GM21528 (cell line): Measurements from ENCODE around the gene CALML3.

Source experiments
- ATAC-seq: cut with Tn5 transposase; IDR thresholded peaks from one replicate; pipeline ENCODE4 v1.9.1; 2021; ENCODE audit warnings: mild to moderate bottlenecking, moderate library complexity; ENCODE audit not compliant: unreplicated experiment, low FRiP score

The CALML3 gene

DNA sequence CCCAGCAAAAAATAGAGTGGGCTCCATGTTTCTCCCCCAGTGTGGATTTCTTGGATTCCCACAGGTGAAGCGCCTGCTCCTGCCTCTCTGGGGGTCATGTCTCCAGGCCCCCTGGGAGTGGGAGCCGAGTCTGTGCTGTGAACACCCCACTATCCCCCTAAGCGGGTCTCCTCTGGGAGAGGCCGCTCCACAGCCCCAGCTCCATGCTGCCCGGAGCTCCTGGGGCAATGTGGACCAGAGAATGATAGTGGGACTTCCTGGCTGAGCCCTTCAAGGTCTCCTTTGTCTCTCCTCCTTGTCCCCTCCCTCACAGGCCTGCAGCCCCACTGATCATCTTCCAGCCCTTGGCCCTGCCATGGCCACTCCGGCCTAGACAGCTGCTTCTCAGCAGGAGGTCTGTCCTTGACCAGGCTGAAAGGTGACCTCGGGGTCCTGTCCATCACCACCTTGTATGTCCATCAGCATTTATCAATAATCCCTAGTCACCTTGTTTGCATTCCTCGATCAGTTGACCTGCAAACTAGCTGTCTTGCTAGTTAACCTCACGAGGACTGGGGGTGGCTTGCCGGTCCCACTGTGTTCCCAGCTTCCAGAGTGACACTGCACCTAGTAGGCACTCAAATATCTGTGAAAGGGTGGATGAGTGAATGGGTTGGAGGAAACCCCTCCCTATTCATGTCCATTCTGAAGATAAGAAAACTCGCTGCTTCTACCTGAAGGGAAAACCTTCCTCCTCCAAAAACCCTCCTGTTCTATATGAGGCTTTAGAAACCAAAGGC lies 776 bp upstream of the CALML3 start:
- no peak for ATAC-seq

- ATAC-seq, result no peak
Observed at GRCh38 chr10:5525561-5526341, 990 bp downstream of the CALML3 start.

- ATAC-seq, result no peak
Observed at GRCh38 chr10:5526691-5527331, 2.0 kb downstream of the CALML3 start.

GRCh38 chr10:5527332-5528200 lies 2.8 kb downstream of the CALML3 start:
- no peak for ATAC-seq

GRCh38 chr10:5528989-5529701 lies 4.4 kb downstream of the CALML3 start:
- ATAC-seq, result no peak

DNA sequence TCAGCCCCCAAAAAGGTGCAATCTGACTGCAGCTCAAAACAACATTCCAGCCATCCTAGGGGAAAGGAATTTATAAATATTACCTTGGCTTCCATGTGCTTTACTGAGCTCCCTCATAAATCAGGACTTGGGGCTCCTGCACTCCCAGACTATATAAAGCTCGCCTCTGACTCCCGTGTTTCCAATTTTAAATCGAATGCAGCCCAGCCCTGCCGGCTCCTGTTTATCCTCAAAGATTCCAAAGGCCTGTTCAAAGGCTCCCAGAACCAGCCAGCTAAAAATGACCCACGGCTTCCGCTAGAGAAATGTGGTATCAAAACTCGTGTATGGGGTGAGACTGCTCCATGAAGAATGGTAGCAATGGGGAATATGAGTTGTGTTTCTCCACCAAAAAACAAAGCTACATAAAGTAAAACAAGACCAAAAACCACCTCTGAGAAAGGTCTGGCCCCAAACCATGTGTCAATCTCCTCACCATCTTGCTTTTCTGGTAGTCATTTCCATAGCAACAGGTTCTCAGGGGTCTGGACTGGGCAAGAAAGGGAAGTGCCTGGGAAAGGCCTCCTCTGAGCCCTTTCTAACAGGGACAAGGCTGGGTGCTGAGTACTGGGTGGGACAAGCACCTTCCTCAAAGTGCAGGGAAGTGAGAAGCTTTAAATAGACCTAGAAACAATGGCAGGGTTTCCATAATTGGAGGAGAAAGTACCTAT lies 5.1 kb downstream of the CALML3 start:
- no peak for ATAC-seq

DNA sequence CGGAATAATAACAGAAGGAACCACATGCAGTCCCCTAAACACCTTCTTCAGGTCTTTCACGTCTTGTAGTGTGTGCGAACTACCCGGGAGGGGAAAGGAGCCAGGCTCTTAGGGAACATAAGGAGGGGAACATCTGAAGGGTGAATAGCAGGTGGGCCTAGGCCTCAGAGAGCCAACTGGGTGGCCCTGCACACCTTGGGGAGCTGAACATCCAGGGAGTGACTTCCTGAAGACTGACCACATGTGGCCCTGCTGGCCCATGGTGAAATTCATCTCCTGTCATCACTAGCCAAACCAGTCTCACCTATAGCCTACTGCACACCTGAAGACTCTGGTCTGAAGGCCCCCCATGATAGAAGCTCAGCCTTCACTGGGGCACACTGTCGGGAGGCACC lies 5.6 kb downstream of the CALML3 start:
- no peak for ATAC-seq

DNA sequence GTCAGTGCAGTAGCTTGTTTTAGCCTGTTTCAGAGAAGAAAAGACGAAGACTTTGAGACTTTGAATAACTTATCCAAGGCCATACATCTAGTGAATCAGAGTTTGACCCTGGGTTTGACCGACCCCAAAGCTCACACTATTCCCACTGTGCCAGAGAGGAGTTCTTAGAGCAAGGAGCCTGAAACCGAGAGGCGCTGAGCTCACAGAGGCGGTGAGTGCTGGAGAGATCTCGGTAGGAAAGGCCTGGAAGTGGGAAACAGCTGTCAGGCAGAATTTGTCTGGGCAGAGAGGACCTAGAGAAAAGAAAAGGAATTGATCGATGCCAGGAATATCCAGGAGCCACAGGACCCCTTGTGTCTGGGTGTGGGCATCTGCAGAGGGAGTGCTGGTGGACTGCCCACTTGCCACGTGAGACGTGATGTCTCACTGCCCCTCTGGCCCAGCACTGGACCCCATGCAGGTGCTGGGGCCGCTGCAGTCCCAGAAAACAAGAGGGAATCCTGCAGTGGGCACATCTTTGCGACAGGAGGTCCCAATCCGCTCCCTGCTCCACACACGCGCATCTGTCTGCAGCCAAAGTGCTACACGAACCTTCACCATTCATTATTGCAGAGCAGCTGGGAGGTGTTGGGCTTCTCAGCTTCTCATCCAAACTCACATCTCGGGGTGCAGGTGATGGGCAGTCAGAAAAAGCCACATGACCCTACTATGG lies 6.2 kb downstream of the CALML3 start:
- no peak for ATAC-seq

DNA sequence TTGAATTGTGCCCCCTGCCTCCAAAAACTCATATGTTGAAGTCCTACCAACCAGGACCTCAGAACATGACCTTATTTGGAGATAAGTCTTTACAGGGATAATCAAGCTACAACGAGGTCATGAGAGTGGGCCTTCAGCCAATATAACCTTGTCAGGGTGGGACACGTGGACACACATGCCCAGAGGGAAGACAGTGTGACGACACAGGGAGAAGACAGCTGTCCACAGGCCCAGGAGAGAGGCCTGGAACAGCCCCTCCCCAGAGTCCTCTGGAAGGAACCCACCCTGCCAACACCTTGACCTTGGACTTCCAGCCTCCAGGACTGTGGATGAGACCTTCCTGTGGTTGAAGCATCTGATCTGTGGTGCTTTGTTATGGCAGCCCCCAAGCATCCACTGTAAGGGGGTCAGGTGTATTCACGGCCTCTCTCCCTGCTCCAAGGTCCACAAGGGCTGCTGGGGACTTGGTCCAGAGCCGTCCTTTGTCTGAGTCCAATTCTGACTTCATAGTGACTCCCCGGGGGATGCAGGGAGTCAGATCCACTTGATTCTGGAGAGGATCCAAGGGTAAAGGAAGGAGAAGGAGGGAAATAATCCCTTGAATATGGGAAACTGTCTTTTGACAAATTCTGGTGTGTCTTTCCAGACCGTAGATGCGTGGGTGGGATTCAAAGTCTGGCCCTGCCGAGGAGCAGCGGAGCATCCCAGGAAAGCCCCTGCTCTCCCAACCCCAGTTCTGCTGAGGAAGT lies 7.0 kb downstream of the CALML3 start:
- ATAC-seq, result no peak

- ATAC-seq, result no peak
Observed at GRCh38 chr10:5532307-5532605, 7.5 kb downstream of the CALML3 start.

DNA sequence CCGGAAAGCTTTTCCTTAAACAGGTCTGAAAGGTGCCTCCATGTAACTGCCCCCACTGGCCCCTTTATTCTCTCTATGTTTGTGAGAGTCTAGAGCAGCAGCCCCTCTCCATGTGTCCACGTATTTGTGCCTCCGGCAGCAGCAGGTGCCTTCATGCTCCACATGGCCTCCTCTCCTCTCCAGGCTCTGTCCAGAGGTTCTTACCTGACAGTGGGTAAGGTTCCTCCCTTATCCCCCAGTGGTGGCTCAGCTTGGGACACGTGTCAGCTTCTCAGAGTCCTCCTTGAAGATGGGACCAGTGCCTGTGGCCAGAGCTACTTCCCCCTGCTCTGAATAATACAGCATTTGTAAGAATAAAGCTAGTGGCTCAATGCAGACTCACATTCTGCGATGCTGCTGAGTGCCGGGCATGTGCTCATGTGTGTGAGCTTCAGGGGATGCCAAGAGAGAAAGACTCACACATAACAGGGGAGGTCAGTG lies 7.9 kb downstream of the CALML3 start:
- ATAC-seq, result no peak

DNA sequence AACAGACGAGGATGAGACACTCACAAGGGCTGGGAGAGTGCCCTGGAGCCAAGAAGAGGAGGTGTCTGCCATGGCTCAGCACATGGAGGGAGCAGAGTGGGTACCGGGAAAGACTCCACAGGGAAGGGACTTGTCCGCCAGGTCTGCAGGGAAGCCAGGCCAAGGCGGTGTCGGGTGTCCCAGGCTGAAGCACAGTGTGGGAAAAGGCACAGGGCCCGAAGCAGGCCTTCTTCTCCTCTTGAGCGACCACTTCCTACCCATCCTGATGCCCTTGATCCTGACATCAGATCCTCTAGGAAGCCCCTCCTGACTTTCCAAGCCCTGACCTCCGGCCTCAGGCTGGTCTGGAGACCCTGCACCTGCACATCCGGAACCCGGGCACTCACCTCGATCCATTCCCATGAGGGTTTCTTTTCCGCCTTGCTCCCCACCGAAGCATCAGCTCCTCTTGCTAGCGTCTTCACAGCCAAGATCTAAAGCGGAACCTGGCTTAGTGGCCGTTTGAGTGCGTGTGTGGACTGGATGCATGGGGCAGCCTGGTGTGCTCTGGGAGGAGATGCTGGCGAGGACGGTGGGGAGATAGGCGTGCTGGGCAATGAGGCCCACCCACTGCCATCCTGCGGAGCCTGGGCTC lies 8.5 kb downstream of the CALML3 start:
- ATAC-seq, result no peak

- ATAC-seq, result no peak
Observed at GRCh38 chr10:5534051-5534821, 9.5 kb downstream of the CALML3 start.

DNA sequence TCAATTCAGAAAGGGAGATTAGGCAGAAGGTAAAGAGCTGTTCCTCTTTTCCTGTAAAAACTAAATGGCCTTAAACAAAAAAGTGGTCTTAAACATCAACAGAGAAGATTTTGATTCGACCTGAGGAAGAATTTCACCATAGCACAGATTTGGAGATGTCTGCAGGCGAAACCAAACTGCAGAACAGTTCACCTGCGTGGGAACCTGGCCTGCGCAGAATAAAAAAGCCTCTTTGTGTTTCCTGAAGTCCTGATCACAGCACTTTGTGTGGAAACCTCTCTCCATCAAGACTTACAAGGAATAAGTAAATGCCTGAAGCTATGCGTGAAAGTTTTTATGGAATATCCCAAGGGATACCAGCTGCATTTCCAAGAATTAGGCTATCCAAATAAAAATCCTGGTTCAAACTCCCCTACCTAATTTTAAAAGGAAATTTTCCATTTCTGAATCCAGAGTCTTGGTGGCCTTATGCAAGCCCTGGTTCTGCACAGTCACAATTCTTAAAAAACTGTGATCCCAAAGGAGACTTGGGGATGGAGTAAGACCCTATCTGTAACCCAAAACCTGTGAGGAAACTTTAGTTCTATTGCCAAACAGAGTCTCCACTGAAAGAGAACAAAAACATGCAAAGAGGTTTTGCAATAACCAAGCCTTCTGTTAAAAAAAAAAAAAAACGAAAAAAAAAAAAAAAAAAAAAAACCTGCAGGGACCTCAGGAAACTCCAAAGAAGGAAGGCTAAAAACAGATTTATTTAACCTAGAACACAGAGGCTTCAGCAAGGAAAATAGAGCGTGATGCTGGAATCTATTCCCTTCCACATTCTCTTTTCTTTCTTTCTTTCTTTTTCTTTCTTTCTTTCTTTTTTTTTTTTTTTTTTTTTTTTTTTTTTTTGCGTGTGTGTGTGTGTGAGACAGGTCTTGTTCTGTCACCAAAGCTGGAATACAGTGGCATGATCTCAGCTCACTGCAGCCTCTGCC lies 10.4 kb downstream of the CALML3 start:
- ATAC-seq, result no peak

DNA sequence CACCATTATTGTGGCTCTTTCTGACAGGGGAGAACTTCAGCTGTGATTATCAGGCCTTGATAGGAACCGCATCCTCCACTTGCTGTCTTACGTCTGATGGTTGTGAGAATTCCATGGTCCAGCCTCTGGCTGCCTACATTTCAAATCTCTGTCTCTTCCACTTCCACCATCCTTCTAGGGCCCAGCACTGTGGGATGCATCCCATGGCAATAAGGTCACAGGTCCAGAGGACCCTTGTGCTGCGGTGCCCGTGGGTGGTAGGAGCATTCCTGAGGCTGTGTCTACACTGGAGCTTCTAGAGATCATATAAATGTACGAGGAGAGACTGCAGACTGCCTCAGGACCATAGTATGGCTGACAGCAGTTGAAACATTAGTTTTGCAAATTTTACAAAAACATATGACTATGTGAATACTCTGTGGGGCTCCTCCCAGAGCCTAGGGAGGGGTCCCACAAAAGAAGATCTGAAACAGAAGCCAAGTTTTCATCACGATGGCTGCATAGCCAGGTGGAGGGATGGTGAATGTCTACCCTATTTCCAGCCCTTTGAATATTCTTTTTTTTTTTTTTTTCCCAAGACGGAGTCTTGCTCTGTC lies 11.8 kb downstream of the CALML3 start:
- ATAC-seq, result no peak
